ENCODE data around the gene USH2A. TPM values are rescaled to one million over a fixed set of nuclear protein-coding genes. Genes with fewer than 3 reads are reported as not detected.

USH2A gene
- total and polyA plus RNA-seq, 12 donors, result 0.03 to 1.9 (median 0.16) TPM; not detected in 3

DNA sequence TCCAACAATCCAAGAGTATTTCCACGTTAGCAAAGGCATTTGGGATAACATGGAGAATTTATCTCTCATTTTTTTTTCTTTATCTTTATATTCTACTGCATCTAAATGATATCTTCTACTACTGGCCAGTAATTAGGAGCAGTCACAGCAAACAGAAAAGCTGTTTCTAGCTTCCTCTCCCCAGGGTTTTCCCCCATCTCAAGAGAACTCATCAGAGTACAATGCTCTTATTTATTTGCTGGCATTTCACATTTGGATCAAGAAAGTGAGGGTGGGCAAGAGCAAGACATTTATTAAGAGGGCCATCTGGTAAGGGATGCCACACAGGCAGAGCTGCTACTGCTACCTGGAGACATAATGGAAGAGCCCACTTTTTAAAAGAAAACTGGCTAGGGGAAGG, 368.2 kb downstream of the USH2A start:
- H3K9me3 ChIP-seq (replicated peaks in 1 of 3), result no peaks in the 10 kb centered on the region
- H3K4me3 ChIP-seq, result no peak overlapping the region
- 18 to 45% (median 33%) methylated on average over 1 of the region's 1 CpG for WGBS, 4 donors
- TF ChIP-seq, protein P1, sequence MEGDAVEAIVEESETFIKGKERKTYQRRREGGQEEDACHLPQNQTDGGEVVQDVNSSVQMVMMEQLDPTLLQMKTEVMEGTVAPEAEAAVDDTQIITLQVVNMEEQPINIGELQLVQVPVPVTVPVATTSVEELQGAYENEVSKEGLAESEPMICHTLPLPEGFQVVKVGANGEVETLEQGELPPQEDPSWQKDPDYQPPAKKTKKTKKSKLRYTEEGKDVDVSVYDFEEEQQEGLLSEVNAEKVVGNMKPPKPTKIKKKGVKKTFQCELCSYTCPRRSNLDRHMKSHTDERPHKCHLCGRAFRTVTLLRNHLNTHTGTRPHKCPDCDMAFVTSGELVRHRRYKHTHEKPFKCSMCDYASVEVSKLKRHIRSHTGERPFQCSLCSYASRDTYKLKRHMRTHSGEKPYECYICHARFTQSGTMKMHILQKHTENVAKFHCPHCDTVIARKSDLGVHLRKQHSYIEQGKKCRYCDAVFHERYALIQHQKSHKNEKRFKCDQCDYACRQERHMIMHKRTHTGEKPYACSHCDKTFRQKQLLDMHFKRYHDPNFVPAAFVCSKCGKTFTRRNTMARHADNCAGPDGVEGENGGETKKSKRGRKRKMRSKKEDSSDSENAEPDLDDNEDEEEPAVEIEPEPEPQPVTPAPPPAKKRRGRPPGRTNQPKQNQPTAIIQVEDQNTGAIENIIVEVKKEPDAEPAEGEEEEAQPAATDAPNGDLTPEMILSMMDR (IDR thresholded peaks at IDR 0.05), result no peak
- TF ChIP-seq POLR2A (IDR thresholded peaks at IDR 0.05), result no peak
- no peak for DNase-seq
- no peak overlapping the region for H3K27ac ChIP-seq
- H3K4me1 ChIP-seq (replicated peaks in 1 of 2), result no peaks in the 10 kb centered on the region
- no peaks in the 10 kb centered on the region for H3K27me3 ChIP-seq
- intact Hi-C loops (cut with DNase I), result no loop called here
- H3K36me3 ChIP-seq (replicated peaks in 1 of 2), result no peaks in the 10 kb centered on the region

DNA sequence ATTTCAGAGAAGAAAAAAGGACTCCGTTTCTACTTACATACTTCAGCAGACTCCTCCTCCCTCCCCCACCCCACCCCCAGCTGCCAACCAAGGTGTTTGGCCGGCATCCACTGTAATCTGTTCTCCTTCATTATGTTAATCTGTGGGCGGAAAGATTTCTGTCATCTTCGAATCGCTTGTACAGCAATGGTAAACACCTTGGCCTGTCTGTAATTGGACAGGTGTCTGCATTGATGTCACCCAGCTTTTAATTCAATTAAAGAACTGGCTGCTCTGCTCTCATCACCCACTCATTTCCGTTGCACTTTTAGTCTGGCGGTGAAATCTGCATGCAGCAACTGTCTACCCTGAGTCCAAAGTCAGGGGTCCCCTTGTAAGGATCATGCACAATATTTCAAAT, 368.6 kb downstream of the USH2A start:
- Histone ChIP-seq H3K4me1 (replicated peaks in 1 of 2) (no peaks in the 10 kb centered on the region), H3K27me3 (no peaks in the 10 kb centered on the region), H3K27ac (no peak overlapping the region), H3K36me3 (replicated peaks in 1 of 2) (no peaks in the 10 kb centered on the region), H3K4me3 (no peak overlapping the region), H3K9me3 (replicated peaks in 1 of 3) (no peaks in the 10 kb centered on the region)
- intact Hi-C loops (cut with DNase I), result no loop called here
- no peak for DNase-seq
- WGBS, 4 donors, result 60 to 74% (median 61%) methylated on average over 7 of the region's 7 CpGs
- TF ChIP-seq, protein P1 (IDR thresholded peaks at IDR 0.05), result no peak
- no peak for TF ChIP-seq POLR2A (IDR thresholded peaks at IDR 0.05)

DNA sequence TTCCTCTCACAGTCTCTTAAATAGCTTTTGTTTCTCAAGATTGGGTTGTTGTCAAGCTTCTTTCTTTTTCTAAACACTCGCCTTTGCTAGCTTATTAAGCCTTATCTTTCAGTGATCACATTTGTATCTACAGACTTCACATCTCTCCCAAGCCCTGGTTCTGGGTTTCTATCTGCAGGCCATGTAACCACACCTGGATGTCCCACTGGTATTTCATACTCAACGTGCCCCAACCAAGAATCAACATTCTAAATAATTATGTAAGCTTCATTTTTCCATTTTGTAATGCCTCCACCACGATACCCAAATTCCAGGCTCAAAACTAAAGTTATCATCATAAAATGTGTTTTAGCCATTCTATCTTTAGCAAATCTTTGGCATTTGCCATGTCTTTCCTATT, 372.2 kb downstream of the USH2A start:
- 67 to 77% (median 75%) methylated on average over 3 of the region's 3 CpGs for whole genome bisulfite sequencing, 4 donors
- H3K27ac ChIP-seq, result no peak overlapping the region
- TF ChIP-seq, protein P1 (IDR thresholded peaks at IDR 0.05), result no peak
- no peak for TF ChIP-seq POLR2A (IDR thresholded peaks at IDR 0.05)
- intact Hi-C loops (cut with DNase I), result no loop called here
- H3K4me3 ChIP-seq, result no peak overlapping the region
- H3K27me3 ChIP-seq, result no peaks in the 10 kb centered on the region
- no peak for DNase-seq
- no peaks in the 10 kb centered on the region for H3K4me1 ChIP-seq (replicated peaks in 1 of 2)
- H3K36me3 ChIP-seq (replicated peaks in 1 of 2), result no peaks in the 10 kb centered on the region
- no peaks in the 10 kb centered on the region for H3K9me3 ChIP-seq (replicated peaks in 1 of 3)

DNA sequence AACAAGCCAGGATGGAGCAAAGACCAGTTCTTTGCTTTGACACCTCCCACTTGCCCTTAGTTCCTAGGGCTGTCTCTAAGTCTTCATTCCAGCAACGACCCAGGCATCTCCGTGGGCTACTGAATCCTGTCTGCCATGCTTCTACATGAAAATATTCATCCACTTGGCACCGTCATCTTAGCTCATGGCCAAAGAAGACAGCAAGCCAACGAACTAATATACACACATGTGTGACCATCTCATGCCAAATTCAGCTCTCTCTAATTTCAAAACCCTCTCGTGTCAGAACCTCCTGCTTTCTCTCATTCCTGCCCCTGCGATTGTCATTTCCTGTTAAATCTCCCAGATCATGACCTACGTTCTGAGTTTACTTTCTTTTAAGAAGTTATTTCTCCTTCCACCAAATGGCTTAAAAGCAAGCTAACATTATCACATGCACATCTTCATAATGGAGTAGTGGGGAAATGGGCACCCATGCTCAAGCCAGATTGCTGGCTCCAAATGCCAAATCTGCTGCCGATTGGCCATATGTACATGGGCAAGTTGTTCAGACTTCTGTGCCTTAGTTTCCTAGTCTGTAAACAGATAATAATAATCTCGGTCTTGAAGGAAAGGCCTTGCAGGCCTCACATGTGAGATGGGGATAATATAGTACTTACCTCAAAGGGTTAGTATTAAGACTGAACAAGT, 373.4 kb downstream of the USH2A start:
- no peaks in the 10 kb centered on the region for H3K4me1 ChIP-seq (replicated peaks in 1 of 2)
- intact Hi-C loops (cut with DNase I), result no loop called here
- 70 to 78% (median 73%) methylated on average over 9 of the region's 9 CpGs for WGBS, 4 donors
- DNase-seq, result no peak
- H3K27me3 ChIP-seq, result no peaks in the 10 kb centered on the region
- H3K4me3 ChIP-seq, result no peak overlapping the region
- H3K9me3 ChIP-seq (replicated peaks in 1 of 3), result no peaks in the 10 kb centered on the region
- TF ChIP-seq POLR2A (IDR thresholded peaks at IDR 0.05), result no peak
- TF ChIP-seq, protein P1 (IDR thresholded peaks at IDR 0.05), result no peak
- no peaks in the 10 kb centered on the region for H3K36me3 ChIP-seq (replicated peaks in 1 of 2)
- no peak overlapping the region for H3K27ac ChIP-seq

Data from adrenal gland (tissue), 12 donors.